NCI-H446 treated with DMSO at 0.1 percent for 48 hours (cell line): ENCODE data around the gene TMEM135.

Experiments used
- DNase-seq: peaks from one replicate; lab custom pipeline; 2025; lab: John Stamatoyannopoulos, UW

The TMEM135 gene

GRCh38 chr11:87198266-87198881 lies 160.6 kb downstream of the TMEM135 start:
- DNase-seq: no peak

- DNase-seq: no peak
Measured at GRCh38 chr11:87201376-87201775, 163.6 kb downstream of the TMEM135 start.

- DNase-seq: no peak
Measured at GRCh38 chr11:87203907-87204602, 166.3 kb downstream of the TMEM135 start.

- DNase-seq: no peak
Measured at GRCh38 chr11:87212891-87213290, 175.2 kb downstream of the TMEM135 start.

- DNase-seq: no peak
Measured at GRCh38 chr11:87213444-87213843, 175.7 kb downstream of the TMEM135 start.

GRCh38 chr11:87215236-87215635 lies 177.5 kb downstream of the TMEM135 start:
- no peak for DNase-seq

- DNase-seq: no peak
Measured at GRCh38 chr11:87219266-87219665, 181.5 kb downstream of the TMEM135 start.

GRCh38 chr11:87223816-87224215 lies 186.1 kb downstream of the TMEM135 start:
- DNase-seq: no peak

GRCh38 chr11:87224486-87224885 lies 186.8 kb downstream of the TMEM135 start:
- no peak for DNase-seq

- DNase-seq: no peak
Measured at GRCh38 chr11:87228820-87229219, 191.1 kb downstream of the TMEM135 start.

GRCh38 chr11:87230995-87231394 lies 193.3 kb downstream of the TMEM135 start:
- no peak for DNase-seq

- DNase-seq: no peak
Measured at GRCh38 chr11:87232320-87232719, 194.6 kb downstream of the TMEM135 start.

GRCh38 chr11:87235366-87235765 lies 197.6 kb downstream of the TMEM135 start:
- DNase-seq: no peak

GRCh38 chr11:87236368-87236767 lies 198.6 kb downstream of the TMEM135 start:
- DNase-seq: no peak

GRCh38 chr11:87239001-87239400 lies 201.3 kb downstream of the TMEM135 start:
- DNase-seq: no peak

- DNase-seq: no peak
Measured at GRCh38 chr11:87239531-87239930, 201.8 kb downstream of the TMEM135 start.

GRCh38 chr11:87251560-87251959 lies 213.8 kb downstream of the TMEM135 start:
- no peak for DNase-seq

GRCh38 chr11:87252869-87253268 lies 215.1 kb downstream of the TMEM135 start:
- DNase-seq: no peak

GRCh38 chr11:87254562-87254961 lies 216.8 kb downstream of the TMEM135 start:
- DNase-seq: no peak

- no peak for DNase-seq
Measured at GRCh38 chr11:87255589-87255988, 217.9 kb downstream of the TMEM135 start.

- DNase-seq: no peak
Measured at GRCh38 chr11:87256694-87257340, 219.1 kb downstream of the TMEM135 start.

GRCh38 chr11:87258171-87258833 lies 220.6 kb downstream of the TMEM135 start:
- DNase-seq: no peak

- DNase-seq: no peak
Measured at GRCh38 chr11:87259736-87260135, 222.0 kb downstream of the TMEM135 start.
